H1 (cell line): ENCODE results near the gene CTNND2. TPM values are rescaled to one million over a fixed set of nuclear protein-coding genes. Genes with fewer than 3 reads are reported as not detected.

Experiments
- CTCF ChIA-PET: fragments of 300-600 bp; sonication (Branson Sonifier 250); formaldehyde crosslinking; loops from one replicate; lab custom pipeline; 2021; ENCODE audit not compliant: partially characterized antibody; lab: Charles Lee
- POLR2A ChIA-PET: fragments of 300-600 bp; sonication (Branson Sonifier 250); formaldehyde crosslinking; loops from one replicate; lab custom pipeline; 2021; ENCODE audit warnings: inconsistent platforms; ENCODE audit not compliant: partially characterized antibody; lab: Charles Lee
- DNase-seq, 2 experiments: peaks; one replicate each; pipeline versions ENCODE4 v3.0.0 to v3.0.0-alpha.2; 2010 to 2022; ENCODE audit warnings: low spot score in 2 of 2, low read depth in 1 of 2, mixed read lengths in 1 of 2
- FAIRE-seq: peaks from 2 replicates; lab custom pipeline; 2011; peaks lifted over from hg19 to GRCh38; lab: Jason Lieb, UNC
- H2AFZ ChIP-seq: 2 replicates; pipeline ENCODE4 v1.8.1; 2012; ENCODE audit warnings: low read length, inconsistent platforms
- H2AK5ac ChIP-seq: 2 replicates; pipeline ENCODE4 v1.6.1; 2013; ENCODE audit warnings: low read depth, low read length
- H2BK120ac ChIP-seq: replicated peaks from 2 replicates; pipeline ENCODE3; 2013; ENCODE audit warnings: low read depth, low read length, inconsistent platforms
- H2BK12ac ChIP-seq: 2 replicates; pipeline ENCODE4 v1.6.1; 2013; ENCODE audit warnings: low read depth, low read length
- H2BK15ac ChIP-seq: 2 replicates; pipeline ENCODE4 v1.6.1; 2013; ENCODE audit warnings: low read length
- H2BK20ac ChIP-seq: 2 replicates; pipeline ENCODE4 v1.6.1; 2013; ENCODE audit warnings: low read length
- H2BK5ac ChIP-seq: 2 replicates; pipeline ENCODE4 v1.6.1; 2013; ENCODE audit warnings: low read depth, low read length
- H3K14ac ChIP-seq: 2 replicates; pipeline ENCODE4 v1.6.1; 2013; ENCODE audit warnings: inconsistent platforms; ENCODE audit not compliant: insufficient read length
- H3K18ac ChIP-seq: 2 replicates; pipeline ENCODE4 v1.6.1; 2013; ENCODE audit warnings: low read length; ENCODE audit errors: extremely low read depth
- H3K23ac ChIP-seq: 2 replicates; pipeline ENCODE4 v1.6.1; 2013; ENCODE audit warnings: inconsistent platforms; ENCODE audit not compliant: insufficient read length
- H3K23me2 ChIP-seq: 2 replicates; pipeline ENCODE4 v1.6.1; 2013; ENCODE audit warnings: low read depth, low read length
- H3K27ac ChIP-seq: 2 replicates; pipeline ENCODE4 v1.6.1; 2011; ENCODE audit warnings: low read depth, low read length, inconsistent platforms
- H3K27me3 ChIP-seq, 4 experiments: replicated peaks in 1 of 4; 1 replicate in 1 of 4; 2 replicates in 3 of 4; pipeline versions ENCODE4 v1.6.1 to v1.8.1; 2011 to 2013; ENCODE audit warnings: low read length in 3 of 4, mild to moderate bottlenecking in 3 of 4, inconsistent platforms in 2 of 4, mixed read lengths in 2 of 4, moderate library complexity in 1 of 4; ENCODE audit not compliant: control insufficient read depth in 3 of 4, insufficient read depth in 3 of 4; ENCODE audit errors: extremely low read depth in 1 of 4
- H3K36me3 ChIP-seq, 4 experiments: 2 replicates each; pipeline versions ENCODE4 v1.6.1 to v1.8.1; 2011 to 2013; ENCODE audit warnings: mild to moderate bottlenecking in 4 of 4, low read length in 3 of 4, moderate library complexity in 2 of 4, control low read depth in 1 of 4, inconsistent platforms in 1 of 4; ENCODE audit not compliant: insufficient read depth in 4 of 4, control insufficient read depth in 2 of 4
- H3K4ac ChIP-seq: replicated peaks from 2 replicates; pipeline ENCODE3; 2013; ENCODE audit warnings: low read length, low read depth, mixed read lengths, inconsistent platforms; ENCODE audit not compliant: insufficient read length
- H3K4me1 ChIP-seq, 4 experiments: replicated peaks in 1 of 4; 1 replicate in 1 of 4; 2 replicates in 3 of 4; pipeline versions ENCODE4 v1.6.1 to v1.8.1; 2011 to 2013; ENCODE audit warnings: low read length in 3 of 4, inconsistent platforms in 2 of 4, mixed read lengths in 1 of 4; ENCODE audit not compliant: insufficient read depth in 4 of 4, control insufficient read depth in 3 of 4
- H3K4me2 ChIP-seq, 2 experiments: 2 replicates each; pipeline versions ENCODE4 v1.6.1 to v1.8.1; 2011 to 2013; ENCODE audit warnings: low read depth in 2 of 2, low read length in 2 of 2, control low read depth in 1 of 2, inconsistent platforms in 1 of 2, mild to moderate bottlenecking in 1 of 2; ENCODE audit not compliant: insufficient read depth in 1 of 2
- H3K4me3 ChIP-seq, 4 experiments: fragments of 200-600, 300-600 bp in 1 of 4; sonication (generic), shearing (Covaris generic), sonication (Bioruptor Twin) in 1 of 4; 2 replicates each; pipeline versions ENCODE4 v1.5.1 to v1.8.1; 2011 to 2016; ENCODE audit warnings: low read length in 4 of 4, low read depth in 3 of 4, control low read depth in 2 of 4, inconsistent platforms in 2 of 4, mild to moderate bottlenecking in 2 of 4, mixed read lengths in 1 of 4, moderate library complexity in 1 of 4; ENCODE audit not compliant: insufficient read depth in 2 of 4; ENCODE audit errors: extremely low read depth in 1 of 4
- H3K56ac ChIP-seq: replicated peaks from 2 replicates; pipeline ENCODE3; 2013; ENCODE audit warnings: low read depth, mild to moderate bottlenecking, mixed read lengths, low read length, inconsistent platforms; ENCODE audit not compliant: insufficient read length
- H3K79me1 ChIP-seq: 2 replicates; pipeline ENCODE4 v1.6.1; 2013; ENCODE audit warnings: low read depth, low read length, control low read depth
- H3K79me2 ChIP-seq, 2 experiments: 2 replicates each; pipeline versions ENCODE4 v1.6.1 to v1.8.1; 2012 to 2013; ENCODE audit warnings: low read length in 2 of 2, mild to moderate bottlenecking in 2 of 2, inconsistent platforms in 1 of 2; ENCODE audit not compliant: insufficient read depth in 2 of 2, control insufficient read depth in 1 of 2
- H3K9ac ChIP-seq, 4 experiments: replicated peaks in 1 of 4; 1 replicate in 1 of 4; 2 replicates in 3 of 4; pipeline versions ENCODE4 v1.6.1 to v1.8.1; 2011 to 2013; ENCODE audit warnings: low read depth in 3 of 4, low read length in 3 of 4, control low read depth in 2 of 4, mild to moderate bottlenecking in 2 of 4, moderate library complexity in 2 of 4, inconsistent platforms in 1 of 4; ENCODE audit errors: extremely low read depth in 1 of 4
- H3K9me3 ChIP-seq, 2 experiments: 2 replicates each; pipeline versions ENCODE4 v1.6.1 to v1.8.1; 2012 to 2013; ENCODE audit warnings: mild to moderate bottlenecking in 2 of 2, moderate library complexity in 2 of 2, control low read depth in 1 of 2, inconsistent platforms in 1 of 2, low read depth in 1 of 2, low read length in 1 of 2, mixed read lengths in 1 of 2; ENCODE audit not compliant: insufficient read depth in 2 of 2
- H4K20me1 ChIP-seq, 2 experiments: replicated peaks in 1 of 2; 2 replicates each; pipeline versions ENCODE3 to v1.8.1; 2011 to 2013; ENCODE audit warnings: inconsistent platforms in 2 of 2, low read length in 2 of 2, mild to moderate bottlenecking in 1 of 2; ENCODE audit not compliant: insufficient read depth in 2 of 2, control insufficient read depth in 1 of 2
- H4K5ac ChIP-seq: 2 replicates; pipeline ENCODE4 v1.6.1; 2013; ENCODE audit warnings: low read length, low read depth, mixed read lengths, inconsistent platforms; ENCODE audit not compliant: insufficient read length
- H4K8ac ChIP-seq: 2 replicates; pipeline ENCODE4 v1.8.0; 2013; ENCODE audit warnings: mild to moderate bottlenecking, moderate library complexity, low read length, inconsistent platforms; ENCODE audit not compliant: insufficient read depth; ENCODE audit errors: extremely low read depth
- H4K91ac ChIP-seq: replicated peaks from 2 replicates; pipeline ENCODE3; 2013; ENCODE audit warnings: low read length, mixed read lengths, inconsistent platforms; ENCODE audit not compliant: insufficient read length
- PHF8 ChIP-seq: fragments of 200-600 bp; sonication (generic); conservative IDR thresholded peaks from 2 replicates; pipeline ENCODE4 v1.7.1; 2012; ENCODE audit warnings: low read depth, mild to moderate bottlenecking, inconsistent platforms, low read length, moderate library complexity
- POU5F1 ChIP-seq: IDR thresholded peaks from 2 replicates; pipeline ENCODE4 v1.6.1; 2011; ENCODE audit warnings: low read depth, mild to moderate bottlenecking, low read length, moderate library complexity
- RAD21 ChIP-seq, 2 experiments: IDR thresholded peaks in 1 of 2; conservative IDR thresholded peaks in 1 of 2; 2 replicates each; pipeline ENCODE4 v1.6.1; 2011; ENCODE audit warnings: low read depth in 2 of 2, low read length in 2 of 2, improper control_type of control experiment in 1 of 2, inconsistent platforms in 1 of 2, mild to moderate bottlenecking in 1 of 2, moderate library complexity in 1 of 2
- WGBS, 2 experiments: shearing (Covaris generic) in 1 of 2; methylation state at CpG; one replicate each; pipeline versions ENCODE4 v1.1.6 to v1.1.7; 2013 to 2015; ENCODE audit warnings: low lambda C conversion rate in 2 of 2, mixed read lengths in 2 of 2, inconsistent platforms in 1 of 2, low coverage in 1 of 2, missing lambda C conversion rate in 1 of 2; ENCODE audit not compliant: insufficient replicate concordance in 2 of 2, insufficient coverage in 1 of 2, insufficient read length in 1 of 2; ENCODE audit errors: extremely low coverage in 1 of 2, missing lambda C conversion rate in 1 of 2; 5-methylcytosine and 5-hydroxymethylcytosine counted together
- polyA plus RNA-seq, 7 experiments: library from polyadenylated mRNA; depleted of rRNA in 3 of 7; stranded (reverse) in 5 of 7; unstranded in 2 of 7; fragments of >200 nt in 5 of 7; fragments of 200-250 nt in 2 of 7; gene quantifications; 1 replicate in 5 of 7; 2 replicates in 1 of 7; 4 replicates in 1 of 7; pipeline versions ENCODE4 v1.2.1 to v1.2.3, GENCODE V29; 2011 to 2013; ENCODE audit warnings: missing spikeins in 2 of 7, mixed read lengths in 2 of 7
- total RNA-seq: library from RNA; stranded (reverse); fragmentation: NEBNext Ultra II Directional; extraction: Animal tissue kit (Norgen Biotek cat#: 25700); gene quantifications from 2 replicates; pipeline ENCODE4 v1.2.1, GENCODE V29; 2021

Gene CTNND2
- total and polyA plus RNA-seq, 2 of the 8 experiments (the other 6 are each of a cell fraction or from before 2014, with no cell fraction given), result 7.4 to 14.2 TPM

DNA sequence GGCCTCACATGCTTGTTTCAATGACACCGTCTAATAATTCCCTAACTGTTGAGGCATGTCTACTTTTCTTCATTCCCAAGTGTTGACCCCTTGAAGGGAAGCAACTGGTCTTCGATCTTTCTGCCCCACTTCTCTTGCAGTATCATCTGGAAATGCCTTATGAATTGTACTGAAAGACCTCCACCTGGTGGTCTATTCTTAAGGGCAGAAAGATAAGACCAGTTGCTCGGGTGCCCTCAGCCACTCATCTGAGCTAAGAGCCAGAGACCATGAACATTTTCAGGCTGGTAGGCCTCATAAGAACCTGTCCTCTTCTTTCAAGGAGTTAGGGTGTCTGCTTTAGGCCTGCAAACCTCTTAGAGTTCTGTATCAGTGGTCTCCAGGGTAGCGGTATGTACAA is 542.5 kb downstream of the CTNND2 start:
- H3K56ac ChIP-seq, result no peak overlapping the region
- no peaks in the 10 kb centered on the region for H3K4me1 ChIP-seq
- H3K23me2 ChIP-seq, result no peaks in the 10 kb centered on the region
- no peaks in the 10 kb centered on the region for H4K20me1 ChIP-seq
- H4K91ac ChIP-seq, result no peak overlapping the region
- DNase-seq (no peak), FAIRE-seq (no peak)
- no peak overlapping the region for H2BK20ac ChIP-seq
- no peaks in the 10 kb centered on the region for H3K79me1 ChIP-seq
- TF ChIP-seq POU5F1, result no peak
- TF ChIP-seq RAD21 (IDR thresholded peaks at IDR 0.05 in 1 of 2, conservative IDR thresholded peaks at IDR 0.05 in 1 of 2; ENCODE audit: low read depth in 2 of 2, low read length in 2 of 2), result peak in 1 of 2 experiments; percentile 14; a peak in 2 of 4 replicates
- TF ChIP-seq PHF8, result no peak
- TF ChIP-seq, all 59 proteins: peak for 1
- Histone ChIP-seq H3K9me3 (no peaks in the 10 kb centered on the region), H3K18ac (no peak overlapping the region), H2BK5ac (no peak overlapping the region), H2AFZ (no peak overlapping the region), H2AK5ac (no peak overlapping the region), H3K27me3 (no peaks in the 10 kb centered on the region), H3K4me2 (no peak overlapping the region), H3K14ac (no peak overlapping the region), H3K36me3 (no peaks in the 10 kb centered on the region), H4K8ac (no peak overlapping the region), H3K27ac (no peak overlapping the region), H2BK12ac (no peak overlapping the region), H3K9ac (no peak overlapping the region), H2BK120ac (no peak overlapping the region), H3K4ac (no peak overlapping the region), H3K4me3 (no peak overlapping the region), H3K79me2 (no peaks in the 10 kb centered on the region), H4K5ac (no peak overlapping the region), H2BK15ac (no peak overlapping the region), H3K23ac (no peak overlapping the region)
- CTCF ChIA-PET, result interaction anchor here (1.1 to 1.4 kb wide), 2 partner anchors 17 to 26 kb away, joined by 3 to 4 read pairs; no protein-coding TSS in a partner anchor
- 83% methylated on average over 4 of the region's 4 CpGs; no CpG with 5 or more reads in 1 of the 2 experiments for WGBS, 2 experiments
- POLR2A ChIA-PET, result no interaction called here
